Posterior cingulate gyrus (tissue), 11 donors: ENCODE results near the gene DDR1.
A peak's percentile ranks its signal among the peaks of the same experiment; 100 is the strongest.
"Not testable (repeated sequence)": the region's sequence is repeated elsewhere in the genome, so short reads cannot be mapped to it uniquely, and the experiment has no call there.

Experiments used
- DNase-seq, 10 donors: peaks; one replicate each; pipeline versions ENCODE4 v3.0.0 to v3.0.0-alpha.2; 2020 to 2021; ENCODE audit warnings: mixed read lengths in 3 of 10
- intact Hi-C: fragments of 100-400 bp; cut with DNase I; formaldehyde crosslinking; loops from one replicate; pipeline ENCODE4 v1.15.1; 2023

Gene DDR1

GRCh38 chr6:30912746-30913520, 28.6 kb downstream of the DDR1 start:
- DNase-seq: peak in 2 of 10 donors; percentile 39 to 55
- intact Hi-C loops: no loop called here

GRCh38 chr6:30913721-30914075, 29.4 kb downstream of the DDR1 start:
- intact Hi-C loops: loop anchor here (1.0 to 2.0 kb wide), 3 partner anchors 29 to 157 kb away; partner anchors contain the start of gene DDR1
- DNase-seq: peak in 2 of 10 donors; percentile 14 to 38

- peak; percentile 88 to 99 (median 92) for DNase-seq
- intact Hi-C loops: loop anchor here (1.0 to 2.0 kb wide), 3 partner anchors 29 to 156 kb away; partner anchors contain the start of gene DDR1
Measured at GRCh38 chr6:30914076-30914853, 29.9 kb downstream of the DDR1 start, which contains the start of gene VARS2. Gene VARS2, plus strand, starts transcription at chr6:30914238. Its CDS starts 599 bp downstream, at chr6:30914837.

GRCh38 chr6:30914854-30915590, 30.7 kb downstream of the DDR1 start:
- intact Hi-C loops: loop anchor here (1.0 to 5.0 kb wide), 4 partner anchors 30 to 172 kb away; partner anchors contain the start of gene DDR1
- DNase-seq: peak in 2 of 10 donors; percentile 22 to 55

GRCh38 chr6:30915591-30915946, 31.2 kb downstream of the DDR1 start:
- peak in 4 of 10 donors; percentile 6 to 35 (median 24) for DNase-seq
- intact Hi-C loops: loop anchor here (2.0 to 5.0 kb wide), 3 partner anchors 31 to 172 kb away; partner anchors contain the start of gene DDR1

- DNase-seq: peak in 1 of 10 donors; percentile 22
- intact Hi-C loops: loop anchor here (5.0 kb wide), 1 partner anchor 170 kb away; no protein-coding TSS in a partner anchor
Measured at GRCh38 chr6:30917041-30917440, 32.7 kb downstream of the DDR1 start.

GRCh38 chr6:30917487-30917886, 33.2 kb downstream of the DDR1 start:
- intact Hi-C loops: loop anchor here (5.0 kb wide), 1 partner anchor 170 kb away; no protein-coding TSS in a partner anchor
- peak in 2 of 10 donors; percentile 60 to 64 for DNase-seq

GRCh38 chr6:30918670-30919069, 34.4 kb downstream of the DDR1 start:
- intact Hi-C loops: loop anchor here (5.0 kb wide), 1 partner anchor 169 kb away; no protein-coding TSS in a partner anchor
- no peak for DNase-seq

GRCh38 chr6:30922447-30922852, 38.1 kb downstream of the DDR1 start:
- DNase-seq: no peak
- intact Hi-C loops: no loop called here

- DNase-seq, intact Hi-C loops: not testable (repeated sequence)
Measured at GRCh38 chr6:30924040-30924627, 39.8 kb downstream of the DDR1 start.

GRCh38 chr6:30926644-30927043, 42.3 kb downstream of the DDR1 start:
- intact Hi-C loops: no loop called here
- DNase-seq: no peak

- DNase-seq, intact Hi-C loops: not testable (repeated sequence)
Measured at GRCh38 chr6:30927080-30927479, 42.8 kb downstream of the DDR1 start.

- intact Hi-C loops: no loop called here
- DNase-seq: no peak
Measured at GRCh38 chr6:30928677-30929076, 44.4 kb downstream of the DDR1 start.

GRCh38 chr6:30930506-30930905, 46.2 kb downstream of the DDR1 start:
- intact Hi-C loops: no loop called here
- DNase-seq: no peak

- DNase-seq: peak in 1 of 10 donors; percentile 57
- intact Hi-C loops: no loop called here
Measured at GRCh38 chr6:30931272-30931671, 47.0 kb downstream of the DDR1 start.

GRCh38 chr6:30931969-30932645, 47.8 kb downstream of the DDR1 start, which contains the start of gene SFTA2:
Gene SFTA2, minus strand, starts transcription at chr6:30932170. Its CDS starts 74 bp downstream, at chr6:30932096.
- peak in 1 of 10 donors; percentile 70 for DNase-seq
- intact Hi-C loops: no loop called here

- intact Hi-C loops: no loop called here
- peak in 1 of 10 donors; percentile 64 for DNase-seq
Measured at GRCh38 chr6:30932665-30933365, 48.5 kb downstream of the DDR1 start.

GRCh38 chr6:30935018-30935417, 50.7 kb downstream of the DDR1 start:
- peak in 1 of 10 donors; percentile 28 for DNase-seq
- intact Hi-C loops: no loop called here

GRCh38 chr6:30937265-30937664, 52.9 kb downstream of the DDR1 start:
- intact Hi-C loops: no loop called here
- DNase-seq: no peak
